CD4-positive, alpha-beta T cell (primary cell): ENCODE results near the gene GLTP. TPM values are rescaled to one million over a fixed set of nuclear protein-coding genes. Genes with fewer than 3 reads are reported as not detected.
"Not testable (repeated sequence)": the region's sequence is repeated elsewhere in the genome, so short reads cannot be mapped to it uniquely, and the experiment has no call there.

ENCODE experiments used
- ATAC-seq: fragments of 200-7000 bp; cut with Tn5 transposase; one replicate; pipeline ENCODE4 v1.10.0; 2022; ENCODE audit warnings: mild to moderate bottlenecking; ENCODE audit not compliant: poor library complexity
- CTCF ChIA-PET: fragments of 350-600 bp; sonication (Branson Sonifier 250); formaldehyde crosslinking; loops from one replicate; lab custom pipeline; 2021; ENCODE audit warnings: antibody characterized with exemption, inconsistent platforms; lab: Charles Lee
- POLR2A ChIA-PET: fragments of 350-600 bp; sonication (Branson Sonifier 250); formaldehyde crosslinking; loops from one replicate; lab custom pipeline; 2021; ENCODE audit warnings: antibody characterized with exemption, inconsistent platforms; lab: Charles Lee
- DNase-seq, 14 experiments: peaks; one replicate each; pipeline ENCODE4 v3.0.0-alpha.2; 2013 to 2020; ENCODE audit warnings: mixed read lengths in 2 of 14
- H3K27ac ChIP-seq, 2 donors: one replicate each; pipeline versions ENCODE4 v1.5.1 to v1.7.0; 2013; ENCODE audit warnings: low read length in 2 of 2, low read depth in 1 of 2, mild to moderate bottlenecking in 1 of 2
- H3K27me3 ChIP-seq, 2 experiments: 1 replicate in 1 of 2; 2 replicates in 1 of 2; pipeline versions ENCODE4 v1.6.1 to v1.7.0; 2013; ENCODE audit warnings: low read length in 2 of 2, control low read depth in 1 of 2, mild to moderate bottlenecking in 1 of 2, moderate library complexity in 1 of 2; ENCODE audit not compliant: insufficient read depth in 2 of 2, control insufficient read depth in 1 of 2
- H3K36me3 ChIP-seq: one replicate; pipeline ENCODE4 v1.6.1; 2013; ENCODE audit warnings: low read length, control low read depth; ENCODE audit not compliant: insufficient read depth
- H3K4me1 ChIP-seq: one replicate; pipeline ENCODE4 v1.6.1; 2013; ENCODE audit warnings: low read length, control low read depth; ENCODE audit not compliant: insufficient read depth
- H3K4me3 ChIP-seq: one replicate; pipeline ENCODE4 v1.5.1; 2013; ENCODE audit warnings: mild to moderate bottlenecking, low read length, moderate library complexity
- H3K9me3 ChIP-seq, 2 experiments: 1 replicate in 1 of 2; 2 replicates in 1 of 2; pipeline versions ENCODE4 v1.6.1 to v1.7.0; 2013; ENCODE audit warnings: low read length in 2 of 2, mild to moderate bottlenecking in 2 of 2, control low read depth in 1 of 2, moderate library complexity in 1 of 2; ENCODE audit not compliant: control insufficient read depth in 1 of 2, insufficient read depth in 1 of 2
- H3K27ac Mint-ChIP-seq: one replicate; pipeline ENCODE4 v1.8.0; 2020; ENCODE audit warnings: mixed read lengths
- H3K27me3 Mint-ChIP-seq: one replicate; pipeline ENCODE4 v1.8.0; 2021; ENCODE audit warnings: mixed read lengths
- H3K36me3 Mint-ChIP-seq: one replicate; pipeline ENCODE4 v1.8.0; 2021; ENCODE audit warnings: low read depth, mixed read lengths
- H3K4me1 Mint-ChIP-seq: one replicate; pipeline ENCODE4 v1.8.0; 2021; ENCODE audit warnings: low read depth, mixed read lengths
- H3K4me3 Mint-ChIP-seq: one replicate; pipeline ENCODE4 v1.8.0; 2020; ENCODE audit warnings: mild to moderate bottlenecking, mixed read lengths
- H3K9me3 Mint-ChIP-seq: one replicate; pipeline ENCODE4 v1.8.0; 2020; ENCODE audit warnings: mixed read lengths
- intact Hi-C, 2 experiments: fragments of 100-400 bp; cut with DNase I in 1 of 2; cut with micrococcal nuclease in 1 of 2; formaldehyde crosslinking; loops; one replicate each; pipeline versions ENCODE4 v1.15.1 to v1.9.0; 2023 to 2025; cut with DNase I, micrococcal nuclease
- polyA plus RNA-seq, 2 donors: library from polyadenylated mRNA; unstranded; fragments of 120-200 nt; gene quantifications; one replicate each; pipeline ENCODE4 v1.2.1, GENCODE V29; 2013
- total RNA-seq, 174 experiments: library from RNA in 2 of 174; stranded (reverse) in 2 of 174; gene quantifications; one replicate each; pipeline ENCODE4 v1.2.3 and lab custom pipeline; 2021 to 2026
- TF ChIP-seq, protein P1 (sequence below): fragments of 200-600 bp; IDR thresholded peaks from one replicate; pipeline ENCODE4 v1.8.0; 2022; ENCODE audit warnings: antibody characterized with exemption, mild to moderate bottlenecking

The GLTP gene, protein sequence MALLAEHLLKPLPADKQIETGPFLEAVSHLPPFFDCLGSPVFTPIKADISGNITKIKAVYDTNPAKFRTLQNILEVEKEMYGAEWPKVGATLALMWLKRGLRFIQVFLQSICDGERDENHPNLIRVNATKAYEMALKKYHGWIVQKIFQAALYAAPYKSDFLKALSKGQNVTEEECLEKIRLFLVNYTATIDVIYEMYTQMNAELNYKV
- total RNA-seq (10 to 100 TPM; 24.8 to 25.2 TPM), total RNA-seq (lab: John Stamatoyannopoulos, UW) (26.5 to 82.7 (median 49.4) reads per million in 172 experiments)
- 29.5 TPM for polyA plus RNA-seq (2013, experiment 1 of 2)
- 28.4 TPM for polyA plus RNA-seq (2013, experiment 2 of 2)

DNA sequence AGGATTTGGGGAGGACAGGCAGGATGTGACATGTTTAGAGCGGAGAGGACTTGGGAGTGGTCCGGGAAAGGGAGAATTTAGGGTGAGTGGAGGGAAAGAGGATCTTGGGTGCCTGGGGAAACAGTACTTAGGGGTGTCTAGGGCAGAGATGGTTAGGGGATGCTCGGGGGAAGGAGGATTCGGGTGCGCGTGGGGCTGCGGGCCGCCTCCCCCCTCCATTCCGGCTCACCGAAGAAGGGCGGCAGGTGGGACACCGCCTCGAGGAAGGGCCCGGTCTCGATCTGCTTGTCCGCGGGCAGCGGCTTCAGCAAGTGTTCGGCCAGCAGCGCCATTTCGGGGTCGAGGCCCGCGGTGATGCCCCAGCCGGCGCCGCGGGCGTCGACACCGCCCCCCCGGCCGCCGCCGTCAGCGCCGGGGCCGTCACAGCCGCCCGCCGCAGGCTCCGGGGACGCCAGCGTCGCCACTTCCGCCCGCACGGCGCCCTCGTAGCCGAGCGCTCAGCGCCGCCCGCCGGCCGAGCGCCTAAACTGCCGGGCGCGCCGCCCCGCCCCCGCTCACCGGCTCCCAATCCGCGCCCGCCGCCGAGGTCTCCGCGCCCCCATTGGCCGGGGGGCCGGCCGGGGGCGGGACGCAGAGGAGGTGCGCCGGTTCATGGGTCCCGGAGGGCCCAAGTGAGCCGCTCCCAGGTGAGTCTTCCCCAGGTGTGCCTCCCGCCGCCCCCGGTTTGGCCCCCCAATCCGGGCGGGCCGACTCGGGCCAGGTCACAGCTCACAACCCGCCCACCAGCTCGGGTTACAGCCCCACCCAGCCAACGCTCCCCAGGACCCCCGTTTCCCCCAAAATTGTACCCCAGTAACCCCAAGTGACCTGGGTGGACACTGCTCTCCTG, at the start of gene GLTP:
GLTP (minus strand) TSS at position 499 of the 889 bp plus-strand sequence; CDS start at position 332, 167 bp downstream.
- peaks cover 1% of the 10 kb centered on the region for H3K36me3 Mint-ChIP-seq
- H3K27me3 Mint-ChIP-seq = no peaks in the 10 kb centered on the region
- H3K27ac ChIP-seq = peak within 1 kb of the TSS; percentile 81 to 85
- H3K4me1 ChIP-seq = peaks cover 35% of the 10 kb centered on the region
- peak within 1 kb of the TSS; percentile 87 for H3K27ac Mint-ChIP-seq
- intact Hi-C loops = loop anchor here (1.0 to 10.0 kb wide), 6 partner anchors 27 to 451 kb away; partner anchors contain the start of genes ANKRD13A (in 1 of the 2), GIT2 (in 1 of the 2), KCTD10 (in 1 of the 2) and UBE3B (in 1 of the 2)
- H3K36me3 ChIP-seq = no peaks in the 10 kb centered on the region
- ATAC-seq = peak; percentile 96
- POLR2A ChIA-PET = interaction anchor here (1.7 kb wide), 1 partner anchor 21 kb away, joined by 8 read pairs; the partner anchor contains the start of gene TCHP
- peak within 1 kb of the TSS; percentile 92 for H3K4me3 Mint-ChIP-seq
- H3K27me3 ChIP-seq = no peaks in the 10 kb centered on the region
- no peaks in the 10 kb centered on the region for H3K9me3 ChIP-seq
- peaks cover 54% of the 10 kb centered on the region for H3K4me1 Mint-ChIP-seq
- H3K4me3 ChIP-seq = peak within 1 kb of the TSS; percentile 98
- CTCF ChIA-PET = interaction anchor here (1.5 to 2.8 kb wide), 2 partner anchors 20 to 35 kb away, joined by 6 to 9 read pairs; partner anchors contain the start of gene TCHP
- H3K9me3 Mint-ChIP-seq = no peaks in the 10 kb centered on the region
- DNase-seq = peak; percentile 78 to 97 (median 88)
- TF ChIP-seq, protein P1, sequence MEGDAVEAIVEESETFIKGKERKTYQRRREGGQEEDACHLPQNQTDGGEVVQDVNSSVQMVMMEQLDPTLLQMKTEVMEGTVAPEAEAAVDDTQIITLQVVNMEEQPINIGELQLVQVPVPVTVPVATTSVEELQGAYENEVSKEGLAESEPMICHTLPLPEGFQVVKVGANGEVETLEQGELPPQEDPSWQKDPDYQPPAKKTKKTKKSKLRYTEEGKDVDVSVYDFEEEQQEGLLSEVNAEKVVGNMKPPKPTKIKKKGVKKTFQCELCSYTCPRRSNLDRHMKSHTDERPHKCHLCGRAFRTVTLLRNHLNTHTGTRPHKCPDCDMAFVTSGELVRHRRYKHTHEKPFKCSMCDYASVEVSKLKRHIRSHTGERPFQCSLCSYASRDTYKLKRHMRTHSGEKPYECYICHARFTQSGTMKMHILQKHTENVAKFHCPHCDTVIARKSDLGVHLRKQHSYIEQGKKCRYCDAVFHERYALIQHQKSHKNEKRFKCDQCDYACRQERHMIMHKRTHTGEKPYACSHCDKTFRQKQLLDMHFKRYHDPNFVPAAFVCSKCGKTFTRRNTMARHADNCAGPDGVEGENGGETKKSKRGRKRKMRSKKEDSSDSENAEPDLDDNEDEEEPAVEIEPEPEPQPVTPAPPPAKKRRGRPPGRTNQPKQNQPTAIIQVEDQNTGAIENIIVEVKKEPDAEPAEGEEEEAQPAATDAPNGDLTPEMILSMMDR = no peak

DNA sequence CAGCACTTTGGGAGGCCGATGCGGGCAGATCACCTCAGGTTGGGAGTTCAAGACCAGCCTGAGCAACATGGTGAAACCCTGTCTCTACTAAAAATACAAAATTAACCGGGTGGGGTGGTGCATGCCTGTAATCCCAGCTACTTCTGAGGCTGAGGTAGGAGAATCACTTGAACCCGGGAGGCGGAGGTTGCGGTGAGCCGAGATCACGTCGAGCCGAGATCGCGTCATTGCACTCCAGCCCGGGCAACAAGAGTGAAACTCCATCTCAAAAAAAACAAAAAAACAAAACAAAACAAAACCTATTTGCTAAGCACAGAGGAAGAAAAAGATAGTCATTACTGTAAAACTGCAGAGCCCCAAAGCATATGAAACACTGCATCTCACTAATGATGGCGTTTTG, 49.0 kb upstream of the GLTP start:
- H3K4me1 ChIP-seq, CTCF ChIA-PET, H3K9me3 Mint-ChIP-seq, ATAC-seq, H3K27me3 Mint-ChIP-seq, H3K27me3 ChIP-seq, H3K27ac Mint-ChIP-seq, POLR2A ChIA-PET, H3K4me1 Mint-ChIP-seq, H3K4me3 ChIP-seq, DNase-seq, H3K9me3 ChIP-seq, H3K4me3 Mint-ChIP-seq, H3K27ac ChIP-seq: not testable (repeated sequence)
- peaks cover 50% of the 10 kb centered on the region for H3K36me3 ChIP-seq
- intact Hi-C loops = loop anchor here in 1 of 2 experiments (2.0 kb wide), 1 partner anchor 77 kb away; no protein-coding TSS in a partner anchor
- H3K36me3 Mint-ChIP-seq = peaks cover 58% of the 10 kb centered on the region

DNA sequence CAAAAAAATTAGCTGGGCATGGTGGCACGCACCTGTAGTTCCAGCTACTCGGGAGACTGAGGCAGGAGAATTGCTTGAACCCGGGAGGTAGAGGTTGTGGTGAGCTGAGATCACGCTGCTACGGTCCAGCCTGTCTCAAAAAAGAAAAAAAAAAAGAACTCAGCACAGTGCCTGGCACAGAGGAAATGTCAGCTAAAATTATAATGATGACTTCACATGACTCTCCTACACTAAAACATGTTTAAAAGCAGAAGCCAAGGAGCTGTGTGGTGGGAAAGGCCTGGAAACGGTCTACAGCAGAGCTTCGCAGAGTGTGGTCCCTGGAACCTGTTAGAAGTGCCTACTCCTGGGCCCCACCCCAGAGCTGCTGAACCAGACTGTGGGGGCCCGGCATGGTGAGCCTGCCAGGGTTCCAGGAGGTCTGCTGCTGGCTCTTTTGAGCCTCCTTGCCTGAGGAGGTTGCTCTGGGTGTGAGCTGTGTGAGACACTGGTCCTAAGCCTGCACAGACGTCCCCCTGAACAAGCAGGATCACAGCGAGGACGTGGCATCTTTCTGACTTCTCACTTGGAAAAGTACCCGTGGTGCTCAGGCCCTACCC, 47.8 kb upstream of the GLTP start:
- Mint-ChIP-seq H3K4me1 (no peaks in the 10 kb centered on the region), H3K4me3 (no peak overlapping the region), H3K36me3 (peaks cover 49% of the 10 kb centered on the region), H3K27me3 (no peaks in the 10 kb centered on the region), H3K9me3 (no peaks in the 10 kb centered on the region), H3K27ac (no peak overlapping the region)
- no peak overlapping the region for H3K27ac ChIP-seq
- DNase-seq = no peak
- H3K9me3 ChIP-seq = no peaks in the 10 kb centered on the region
- no peaks in the 10 kb centered on the region for H3K4me1 ChIP-seq
- intact Hi-C loops = loop anchor here in 1 of 2 experiments (2.0 kb wide), 1 partner anchor 75 kb away; no protein-coding TSS in a partner anchor
- no peaks in the 10 kb centered on the region for H3K27me3 ChIP-seq
- ChIA-PET POLR2A (no interaction called here), CTCF (interaction anchor here (0.7 to 1.2 kb wide), 2 partner anchors 28 to 75 kb away, joined by 3 to 5 read pairs; no protein-coding TSS in a partner anchor)
- ATAC-seq = no peak
- H3K36me3 ChIP-seq = peaks cover 40% of the 10 kb centered on the region
- TF ChIP-seq, protein P1 = no peak
- H3K4me3 ChIP-seq = no peak overlapping the region
